NB4 (cell line): ENCODE data around the gene PCNX4.

Source experiments
- CTCF ChIP-seq: IDR thresholded peaks from one replicate; pipeline ENCODE4 v1.5.1; 2012; ENCODE audit warnings: low read depth, low read length
- MAX ChIP-seq: IDR thresholded peaks from 2 replicates; pipeline ENCODE4 v1.6.1; 2011; ENCODE audit warnings: low read depth, low read length

- no peak for TF ChIP-seq CTCF
- TF ChIP-seq MAX = no peak
These were observed 2.7 kb downstream of the PCNX4 start for GRCh38 chr14:60094306-60094897.
